Measurements from ENCODE around the gene RIOK3.
"Not testable (repeated sequence)": the region's sequence is repeated elsewhere in the genome, so short reads cannot be mapped to it uniquely, and the experiment has no call there.

RIOK3 gene

GRCh38 chr18:23451491-23451890 is 1.6 kb upstream of the RIOK3 start:
- no peak for DNase-seq

GRCh38 chr18:23452347-23452727 is 750 bp upstream of the RIOK3 start:
- DNase-seq, result no peak

- no peak for DNase-seq
Observed at GRCh38 chr18:23453680-23454058, 582 bp downstream of the RIOK3 start.

- DNase-seq, result no peak
Observed at GRCh38 chr18:23456835-23457234, 3.7 kb downstream of the RIOK3 start.

- no peak for DNase-seq
Observed at GRCh38 chr18:23458830-23459529, 5.9 kb downstream of the RIOK3 start.

GRCh38 chr18:23459530-23459921 is 6.4 kb downstream of the RIOK3 start:
- no peak for DNase-seq

GRCh38 chr18:23460285-23461273 is 7.5 kb downstream of the RIOK3 start:
- no peak for DNase-seq

- no peak for DNase-seq
Observed at GRCh38 chr18:23462876-23463275, 9.8 kb downstream of the RIOK3 start.

GRCh38 chr18:23468753-23469459 is 15.8 kb downstream of the RIOK3 start:
- DNase-seq, result no peak

- DNase-seq, result no peak
Observed at GRCh38 chr18:23470620-23471387, 17.7 kb downstream of the RIOK3 start.

GRCh38 chr18:23471486-23471885 is 18.4 kb downstream of the RIOK3 start:
- DNase-seq, result no peak

GRCh38 chr18:23479829-23480505 is 26.9 kb downstream of the RIOK3 start:
- DNase-seq, result no peak

GRCh38 chr18:23484561-23485182 is 31.6 kb downstream of the RIOK3 start:
- no peak for DNase-seq

- no peak for DNase-seq
Observed at GRCh38 chr18:23485386-23485785, 32.3 kb downstream of the RIOK3 start.

- DNase-seq, result no peak
Observed at GRCh38 chr18:23487738-23488570, 34.9 kb downstream of the RIOK3 start.

- DNase-seq, result not testable (repeated sequence)
Observed at GRCh38 chr18:23489586-23489985, 36.5 kb downstream of the RIOK3 start.

- DNase-seq, result no peak
Observed at GRCh38 chr18:23493654-23494053, 40.6 kb downstream of the RIOK3 start.

- no peak for DNase-seq
Observed at GRCh38 chr18:23494992-23495391, 41.9 kb downstream of the RIOK3 start.

GRCh38 chr18:23495723-23496440 is 42.8 kb downstream of the RIOK3 start:
- DNase-seq, result no peak

GRCh38 chr18:23498117-23498516 is 45.0 kb downstream of the RIOK3 start:
- DNase-seq, result no peak

All from NCI-H1417 treated with DMSO at 0.1 percent for 48 hours (cell line).